ENCODE data around the gene SPTLC2.

The SPTLC2 gene

DNA sequence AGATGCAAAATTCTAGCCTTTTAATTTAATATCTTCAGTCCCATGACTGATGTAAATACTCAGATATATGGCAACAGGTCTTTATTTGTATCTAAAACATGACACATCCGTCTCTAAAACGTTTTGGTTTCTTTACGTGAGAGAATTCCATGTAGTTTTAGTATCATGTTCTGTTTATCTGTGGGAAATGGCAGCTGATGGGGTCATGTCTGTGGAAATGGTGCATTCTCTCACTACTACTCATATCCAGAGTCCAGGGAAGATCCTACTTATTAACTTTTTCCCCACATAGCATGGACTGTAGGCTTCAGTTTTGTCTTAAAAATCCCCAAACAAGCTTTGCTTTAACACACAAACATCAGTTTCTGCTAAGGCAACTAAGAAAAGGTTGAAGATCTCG is 53.8 kb downstream of the SPTLC2 start:
- no peak overlapping the region for H3K4me3 ChIP-seq (ENCODE audit: low read depth, low read length)
- ChIA-PET POLR2A (interaction anchor here (0.6 kb wide), 1 partner anchor 193 kb away, joined by 3 read pairs; no protein-coding TSS in a partner anchor), CTCF (interaction anchor here (1.1 to 1.3 kb wide), 2 partner anchors 12 to 16 kb away, joined by 3 read pairs; no protein-coding TSS in a partner anchor)
- DNase-seq (ENCODE audit: low read depth, low spot score), result peak; percentile 90
- TF ChIP-seq, protein P1, sequence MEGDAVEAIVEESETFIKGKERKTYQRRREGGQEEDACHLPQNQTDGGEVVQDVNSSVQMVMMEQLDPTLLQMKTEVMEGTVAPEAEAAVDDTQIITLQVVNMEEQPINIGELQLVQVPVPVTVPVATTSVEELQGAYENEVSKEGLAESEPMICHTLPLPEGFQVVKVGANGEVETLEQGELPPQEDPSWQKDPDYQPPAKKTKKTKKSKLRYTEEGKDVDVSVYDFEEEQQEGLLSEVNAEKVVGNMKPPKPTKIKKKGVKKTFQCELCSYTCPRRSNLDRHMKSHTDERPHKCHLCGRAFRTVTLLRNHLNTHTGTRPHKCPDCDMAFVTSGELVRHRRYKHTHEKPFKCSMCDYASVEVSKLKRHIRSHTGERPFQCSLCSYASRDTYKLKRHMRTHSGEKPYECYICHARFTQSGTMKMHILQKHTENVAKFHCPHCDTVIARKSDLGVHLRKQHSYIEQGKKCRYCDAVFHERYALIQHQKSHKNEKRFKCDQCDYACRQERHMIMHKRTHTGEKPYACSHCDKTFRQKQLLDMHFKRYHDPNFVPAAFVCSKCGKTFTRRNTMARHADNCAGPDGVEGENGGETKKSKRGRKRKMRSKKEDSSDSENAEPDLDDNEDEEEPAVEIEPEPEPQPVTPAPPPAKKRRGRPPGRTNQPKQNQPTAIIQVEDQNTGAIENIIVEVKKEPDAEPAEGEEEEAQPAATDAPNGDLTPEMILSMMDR (IDR thresholded peaks at IDR 0.05; ENCODE audit: insufficient read depth, low read length, missing control alignments), result no peak

DNA sequence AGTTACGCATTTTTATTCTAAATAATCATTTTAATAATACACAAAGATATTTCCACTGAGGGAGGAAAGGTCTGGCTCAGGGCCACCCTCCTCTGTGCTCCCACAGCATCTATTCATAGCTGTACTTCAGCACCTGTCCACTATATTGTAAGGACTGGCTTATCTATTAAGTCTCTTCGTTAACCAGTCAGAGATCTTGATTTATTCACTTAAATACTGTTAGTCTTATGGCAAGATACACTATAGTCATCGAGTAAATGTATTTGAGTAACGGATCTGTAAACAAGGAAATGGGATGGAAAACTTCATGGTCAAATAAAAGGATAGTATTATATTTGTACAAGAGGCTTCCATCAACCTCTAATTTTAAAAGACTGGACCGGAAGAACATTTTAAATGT is 54.6 kb downstream of the SPTLC2 start:
- POLR2A ChIA-PET, result no interaction called here
- TF ChIP-seq, protein P1 (IDR thresholded peaks at IDR 0.05; ENCODE audit: insufficient read depth, low read length, missing control alignments), result no peak
- CTCF ChIA-PET, result interaction anchor here (1.1 kb wide), 1 partner anchor 16 kb away, joined by 3 read pairs; no protein-coding TSS in a partner anchor
- DNase-seq (ENCODE audit: low read depth, low spot score), result no peak
- no peak overlapping the region for H3K4me3 ChIP-seq (ENCODE audit: low read depth, low read length)

GRCh38 chr14:77559381-77559780 is 57.1 kb downstream of the SPTLC2 start:
- TF ChIP-seq, protein P1 (IDR thresholded peaks at IDR 0.05; ENCODE audit: insufficient read depth, low read length, missing control alignments), result no peak
- H3K4me3 ChIP-seq (ENCODE audit: low read depth, low read length), result no peak overlapping the region
- DNase-seq (ENCODE audit: low read depth, low spot score), result no peak
- ChIA-PET POLR2A (no interaction called here), CTCF (interaction anchor here (1.5 kb wide), 1 partner anchor 8 kb away, joined by 6 read pairs; no protein-coding TSS in a partner anchor)

DNA sequence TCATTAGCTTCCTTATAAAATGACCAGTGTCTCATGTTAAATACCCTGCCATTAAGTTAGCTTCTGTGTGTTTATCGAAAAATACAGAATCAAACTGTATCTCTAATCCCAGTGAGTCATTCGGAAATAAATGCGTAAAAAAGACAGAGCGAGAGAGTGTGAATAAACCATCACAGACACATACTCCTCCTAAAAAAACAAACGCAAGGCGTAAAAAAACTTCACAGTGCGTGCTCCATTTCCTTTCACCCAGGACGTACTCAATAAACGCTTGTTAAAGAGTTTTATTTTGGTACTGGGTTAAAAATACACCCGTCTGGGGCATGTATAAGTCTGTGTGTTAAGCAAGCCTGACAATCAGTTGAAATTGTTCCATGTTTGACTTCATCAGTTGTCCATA is 59.0 kb downstream of the SPTLC2 start:
- ChIA-PET CTCF (no interaction called here), POLR2A (no interaction called here)
- DNase-seq (ENCODE audit: low read depth, low spot score), result no peak
- TF ChIP-seq, protein P1 (IDR thresholded peaks at IDR 0.05; ENCODE audit: insufficient read depth, low read length, missing control alignments), result no peak
- H3K4me3 ChIP-seq (ENCODE audit: low read depth, low read length), result no peak overlapping the region

- TF ChIP-seq, protein P1 (IDR thresholded peaks at IDR 0.05; ENCODE audit: insufficient read depth, low read length, missing control alignments), result no peak
- CTCF ChIA-PET, result no interaction called here
- no peak overlapping the region for H3K4me3 ChIP-seq (ENCODE audit: low read depth, low read length)
- no peak for DNase-seq (ENCODE audit: low read depth, low spot score)
- POLR2A ChIA-PET, result no interaction called here
These were observed 59.5 kb downstream of the SPTLC2 start for GRCh38 chr14:77556946-77557345.

DNA sequence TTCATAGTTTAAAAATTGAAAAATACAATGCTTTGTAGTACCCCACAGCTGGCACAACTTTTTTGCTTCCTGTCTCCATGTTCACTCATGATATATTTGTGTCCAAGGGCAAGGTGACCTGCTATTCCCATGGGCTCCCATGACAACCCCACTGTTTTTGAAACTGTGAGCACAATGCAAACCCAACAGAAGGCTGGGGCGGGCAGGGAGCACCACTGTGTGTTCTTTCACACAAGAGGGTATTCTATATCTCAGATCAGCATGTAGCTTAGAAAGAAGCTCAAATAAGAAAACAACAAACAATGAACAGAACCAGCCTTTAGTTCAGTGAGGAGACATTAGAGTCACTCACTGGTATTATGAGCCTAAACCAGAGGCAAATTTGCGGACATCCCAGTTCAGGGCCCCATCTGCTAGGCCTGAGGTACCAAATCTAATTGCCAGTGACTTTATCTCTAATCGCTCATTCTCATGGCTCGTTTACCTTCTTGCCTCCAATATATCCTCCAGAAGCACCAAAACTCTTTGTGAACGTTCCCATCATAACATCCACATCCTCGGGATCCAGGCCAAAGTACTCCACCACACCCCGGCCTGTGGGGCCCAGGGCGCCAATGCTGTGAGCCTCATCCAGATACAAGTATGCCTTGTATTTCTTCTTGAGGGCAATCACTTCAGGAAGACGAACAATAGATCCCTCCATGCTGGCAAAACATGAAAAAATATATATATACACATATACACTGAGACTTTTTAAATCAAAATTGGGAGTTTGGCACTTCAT is 61.4 kb downstream of the SPTLC2 start:
- no peak for DNase-seq (ENCODE audit: low read depth, low spot score)
- ChIA-PET POLR2A (no interaction called here), CTCF (interaction anchor here (0.7 to 5.9 kb wide), 3 partner anchors 10 to 96 kb away, joined by 3 to 43 read pairs (median 4); partner anchors contain the start of genes AHSA1 and VIPAS39)
- H3K4me3 ChIP-seq (ENCODE audit: low read depth, low read length), result no peak overlapping the region
- TF ChIP-seq, protein P1 (IDR thresholded peaks at IDR 0.05; ENCODE audit: insufficient read depth, low read length, missing control alignments), result no peak

Measured in AG04449 (cell line).